Measurements from ENCODE around the gene P2RX1.

- TF ChIP-seq CTCF (conservative IDR thresholded peaks at IDR 0.05; ENCODE audit: low read depth, low read length) (no peak), MXI1 (IDR thresholded peaks at IDR 0.05; ENCODE audit: borderline replicate concordance, low read depth, low read length) (no peak), CEBPB (IDR thresholded peaks at IDR 0.05; ENCODE audit: low read depth, low read length) (no peak), POLR2A (IDR thresholded peaks at IDR 0.05; ENCODE audit: low read depth, low read length) (no peak), MAFK (IDR thresholded peaks at IDR 0.05; ENCODE audit: low read depth, low read length) (peak; percentile 37; the same call in 1 of the 2 replicates), NFE2L2 (IDR thresholded peaks at IDR 0.05; ENCODE audit: low read depth, low read length) (no peak; the same call in 1 of the 2 replicates), ELK1 (IDR thresholded peaks at IDR 0.05; ENCODE audit: borderline replicate concordance, low read depth, low read length) (no peak), SMC3 (IDR thresholded peaks at IDR 0.05; ENCODE audit: low read depth, low read length) (no peak), MAZ (IDR thresholded peaks at IDR 0.05; ENCODE audit: borderline replicate concordance, low read depth, low read length) (peak; percentile 93), USF2 (IDR thresholded peaks at IDR 0.05; ENCODE audit: low read depth, low read length) (no peak), RAD21 (IDR thresholded peaks at IDR 0.05; ENCODE audit: low read length) (no peak), RCOR1 (IDR thresholded peaks at IDR 0.05; ENCODE audit: insufficient replicate concordance, low read length) (no peak), CHD1 (IDR thresholded peaks at IDR 0.05; ENCODE audit: low read depth, low read length) (no peak)
These were observed 43.1 kb upstream of the P2RX1 start for GRCh38 chr17:3959295-3959899.
